Adrenal gland (tissue), 5 donors: ENCODE data around the gene AGAP1.

Experiments used
- CTCF ChIP-seq, 6 experiments: fragments of 450-650 bp in 4 of 6; fragments of 200-600 bp in 2 of 6; sonication (generic) in 1 of 6; IDR thresholded peaks; 1 replicate in 5 of 6; 2 replicates in 1 of 6; pipeline versions ENCODE4 v1.5.1 to v1.8.0; 2016 to 2021; ENCODE audit warnings: antibody characterized with exemption in 6 of 6, mild to moderate bottlenecking in 2 of 6, moderate library complexity in 1 of 6
- POLR2A ChIP-seq, 2 donors: fragments of 450-650 bp; IDR thresholded peaks; one replicate each; pipeline ENCODE4 v1.6.1; 2017; ENCODE audit warnings: antibody characterized with exemption in 2 of 2, mild to moderate bottlenecking in 2 of 2, moderate library complexity in 1 of 2
- donor health status: DM: no; HTN: no; CAD: no.

- TF ChIP-seq CTCF (IDR thresholded peaks at IDR 0.05) (no peak), POLR2A (IDR thresholded peaks at IDR 0.05) (no peak)
These were observed 552.9 kb downstream of the AGAP1 start for GRCh38 chr2:236046715-236047114.
